Measurements from ENCODE around the gene ZNF831. TPM values are rescaled to one million over a fixed set of nuclear protein-coding genes. Genes with fewer than 3 reads are reported as not detected.

Gene ZNF831
- total RNA-seq, 1 donor: not detected

DNA sequence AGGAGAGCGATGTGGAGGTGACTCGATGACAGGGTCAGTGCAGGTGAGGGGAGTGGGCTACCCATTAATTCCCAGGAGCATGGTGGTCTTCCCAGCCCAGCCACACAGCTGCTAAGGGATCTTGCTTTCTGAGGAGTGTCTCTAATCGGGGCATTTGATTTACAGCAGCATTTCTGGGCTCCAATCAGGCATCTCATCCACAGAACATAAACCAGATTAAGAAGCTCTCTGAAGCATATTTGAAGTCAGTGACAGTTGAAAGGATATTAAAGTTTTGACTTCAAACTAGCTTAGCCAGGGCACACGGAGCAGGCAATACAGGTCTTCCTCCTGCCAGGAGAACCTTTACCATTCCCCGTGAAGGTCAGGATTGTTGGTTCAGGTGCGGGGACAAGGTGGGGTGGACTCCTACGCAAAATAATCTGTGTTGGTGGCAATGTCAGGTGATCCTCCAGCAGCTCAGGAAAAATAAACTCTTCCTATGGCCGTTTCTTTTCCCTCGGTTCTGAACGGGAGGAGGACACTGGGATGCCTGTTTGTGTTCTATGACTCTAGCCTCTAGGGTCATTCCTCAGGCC, 39.9 kb upstream of the ZNF831 start:
- no peaks in the 10 kb centered on the region for H4K20me1 ChIP-seq (ENCODE audit: insufficient read depth, low read length)

GRCh38 chr20:59124296-59125029, 39.2 kb upstream of the ZNF831 start:
- H3K4me1 ChIP-seq (ENCODE audit: insufficient read depth, low read length): no peaks in the 10 kb centered on the region
- no peaks in the 10 kb centered on the region for H4K20me1 ChIP-seq (ENCODE audit: insufficient read depth, low read length)
- H3K4me3 ChIP-seq (ENCODE audit: insufficient read depth, low read length): no peak overlapping the region
- H3K79me2 ChIP-seq (ENCODE audit: insufficient read depth, low read length): no peaks in the 10 kb centered on the region
- H3K27ac ChIP-seq (ENCODE audit: low read depth, low read length): no peak overlapping the region
- H3K36me3 ChIP-seq (ENCODE audit: insufficient read depth, low read length): no peaks in the 10 kb centered on the region
- peaks cover 5% of the 10 kb centered on the region for H3K27me3 ChIP-seq (ENCODE audit: insufficient read depth, low read length)
- H2AFZ ChIP-seq (ENCODE audit: low read length): no peak overlapping the region
- DNase-seq (ENCODE audit: insufficient read length, low spot score, missing footprints): no peak
- TF ChIP-seq CTCF (IDR thresholded peaks at IDR 0.05; ENCODE audit: extremely low read depth, low read depth, low read length): no peak
- no peaks in the 10 kb centered on the region for H3K9me3 ChIP-seq (ENCODE audit: low read depth, low read length)
- H3K4me2 ChIP-seq (ENCODE audit: insufficient read depth, low read length): no peak overlapping the region

More for the DNA sequence above, 39.9 kb upstream of the ZNF831 start:
- no peaks in the 10 kb centered on the region for H3K79me2 ChIP-seq (ENCODE audit: insufficient read depth, low read length)
- H3K27me3 ChIP-seq (ENCODE audit: insufficient read depth, low read length): peaks cover 5% of the 10 kb centered on the region
- H3K4me2 ChIP-seq (ENCODE audit: insufficient read depth, low read length): no peak overlapping the region
- H2AFZ ChIP-seq (ENCODE audit: low read length): no peak overlapping the region
- no peak overlapping the region for H3K27ac ChIP-seq (ENCODE audit: low read depth, low read length)
- DNase-seq (ENCODE audit: insufficient read length, low spot score, missing footprints): no peak
- no peaks in the 10 kb centered on the region for H3K4me1 ChIP-seq (ENCODE audit: insufficient read depth, low read length)
- H3K9me3 ChIP-seq (ENCODE audit: low read depth, low read length): no peaks in the 10 kb centered on the region
- no peak for TF ChIP-seq CTCF (IDR thresholded peaks at IDR 0.05; ENCODE audit: extremely low read depth, low read depth, low read length)
- no peak overlapping the region for H3K4me3 ChIP-seq (ENCODE audit: insufficient read depth, low read length)
- H3K36me3 ChIP-seq (ENCODE audit: insufficient read depth, low read length): no peaks in the 10 kb centered on the region

DNA sequence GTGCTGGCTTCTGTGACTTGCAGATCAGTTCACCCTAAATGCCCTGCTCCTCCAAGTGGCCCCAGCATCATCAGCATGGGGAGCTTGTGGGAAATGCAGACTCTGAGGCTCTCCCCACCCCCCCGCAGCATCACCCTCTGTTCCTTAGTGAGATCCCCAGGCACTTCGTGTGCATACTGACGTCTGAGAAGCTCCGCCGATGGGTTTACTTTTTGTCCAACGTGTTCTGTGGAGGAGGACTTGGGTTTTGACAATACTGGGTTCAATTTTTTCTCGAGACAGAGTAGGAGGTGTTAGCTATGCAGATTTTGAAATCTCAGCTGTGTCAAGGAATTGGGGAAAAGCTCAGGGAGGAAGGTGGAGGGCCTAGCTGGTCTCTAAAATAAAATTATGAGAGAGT, 38.3 kb upstream of the ZNF831 start:
- H2AFZ ChIP-seq (ENCODE audit: low read length): no peak overlapping the region
- no peaks in the 10 kb centered on the region for H3K79me2 ChIP-seq (ENCODE audit: insufficient read depth, low read length)
- no peak overlapping the region for H3K27ac ChIP-seq (ENCODE audit: low read depth, low read length)
- H3K4me1 ChIP-seq (ENCODE audit: insufficient read depth, low read length): no peaks in the 10 kb centered on the region
- no peak overlapping the region for H3K4me2 ChIP-seq (ENCODE audit: insufficient read depth, low read length)
- no peak for DNase-seq (ENCODE audit: insufficient read length, low spot score, missing footprints)
- no peaks in the 10 kb centered on the region for H4K20me1 ChIP-seq (ENCODE audit: insufficient read depth, low read length)
- no peak overlapping the region for H3K4me3 ChIP-seq (ENCODE audit: insufficient read depth, low read length)
- no peaks in the 10 kb centered on the region for H3K27me3 ChIP-seq (ENCODE audit: insufficient read depth, low read length)
- no peaks in the 10 kb centered on the region for H3K9me3 ChIP-seq (ENCODE audit: low read depth, low read length)
- TF ChIP-seq CTCF (IDR thresholded peaks at IDR 0.05; ENCODE audit: extremely low read depth, low read depth, low read length): no peak
- H3K36me3 ChIP-seq (ENCODE audit: insufficient read depth, low read length): no peaks in the 10 kb centered on the region

- no peaks in the 10 kb centered on the region for H4K20me1 ChIP-seq (ENCODE audit: insufficient read depth, low read length)
- H3K4me2 ChIP-seq (ENCODE audit: insufficient read depth, low read length): no peak overlapping the region
- H3K9me3 ChIP-seq (ENCODE audit: low read depth, low read length): no peaks in the 10 kb centered on the region
- H3K27me3 ChIP-seq (ENCODE audit: insufficient read depth, low read length): no peaks in the 10 kb centered on the region
- DNase-seq (ENCODE audit: insufficient read length, low spot score, missing footprints): no peak
- no peak overlapping the region for H3K4me3 ChIP-seq (ENCODE audit: insufficient read depth, low read length)
- no peaks in the 10 kb centered on the region for H3K79me2 ChIP-seq (ENCODE audit: insufficient read depth, low read length)
- no peaks in the 10 kb centered on the region for H3K36me3 ChIP-seq (ENCODE audit: insufficient read depth, low read length)
- no peak overlapping the region for H3K27ac ChIP-seq (ENCODE audit: low read depth, low read length)
- H3K4me1 ChIP-seq (ENCODE audit: insufficient read depth, low read length): no peaks in the 10 kb centered on the region
- no peak for TF ChIP-seq CTCF (IDR thresholded peaks at IDR 0.05; ENCODE audit: extremely low read depth, low read depth, low read length)
- no peak overlapping the region for H2AFZ ChIP-seq (ENCODE audit: low read length)
These were observed 37.8 kb upstream of the ZNF831 start for GRCh38 chr20:59125836-59126235.
